Right lung (tissue), 5 donors: ENCODE results near the gene STPG2. TPM values are rescaled to one million over a fixed set of nuclear protein-coding genes. Genes with fewer than 3 reads are reported as not detected.
"Not testable (repeated sequence)": the region's sequence is repeated elsewhere in the genome, so short reads cannot be mapped to it uniquely, and the experiment has no call there.

Source experiments
- DNase-seq, 2 donors: peaks; one replicate each; pipeline ENCODE4 v3.0.0-alpha.2; 2013
- polyA plus RNA-seq, 5 donors: library from polyadenylated mRNA; unstranded; fragments of 120-200 nt; gene quantifications; one replicate each; pipeline versions ENCODE4 v1.2.1 to v1.2.3, GENCODE V29; 2013; ENCODE audit warnings: inconsistent platforms in 1 of 5, low replicate concordance in 1 of 5; ENCODE audit not compliant: insufficient read length in 5 of 5, insufficient read depth in 1 of 5

The STPG2 gene
- polyA plus RNA-seq, 5 donors: 0.14 to 0.39 (median 0.32) TPM

DNA sequence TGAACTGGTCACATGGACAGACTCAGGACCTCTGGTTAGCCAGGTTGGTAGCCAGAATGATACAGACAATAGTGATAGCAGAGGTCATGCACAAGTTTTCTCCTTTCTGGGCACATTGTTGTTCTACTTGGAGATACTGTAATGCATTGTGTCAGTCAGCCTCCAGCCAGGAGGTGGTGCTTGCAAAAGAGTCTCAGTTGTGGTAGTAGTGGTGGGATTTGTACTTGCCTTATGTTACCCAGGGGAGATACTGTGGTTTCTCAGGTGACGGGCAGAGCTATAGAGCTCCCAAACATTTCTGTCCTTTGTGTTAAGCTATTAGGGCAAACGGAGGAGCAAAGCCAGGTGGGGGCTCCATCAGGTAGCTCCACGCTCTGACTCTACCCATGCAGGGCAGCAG lies 190.5 kb downstream of the STPG2 start:
- no peak for DNase-seq

DNA sequence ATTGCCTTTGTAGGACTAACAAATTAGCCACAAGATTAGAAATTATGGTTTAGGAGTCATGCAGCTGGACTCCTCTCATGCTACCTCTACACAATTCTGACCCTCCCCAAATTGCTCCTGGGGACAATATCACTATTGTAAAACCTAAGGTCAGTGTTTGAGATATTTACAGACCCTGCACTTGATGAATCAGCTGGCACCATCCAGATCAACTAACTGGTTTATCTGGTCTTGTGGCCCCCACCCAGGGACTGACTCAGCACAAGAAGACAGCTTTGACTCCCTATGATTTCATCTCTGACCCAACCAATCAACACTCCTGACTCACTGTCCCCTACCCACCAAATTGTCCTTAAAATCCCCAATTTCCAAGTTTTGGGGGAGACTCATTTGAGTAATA lies 192.4 kb downstream of the STPG2 start:
- no peak for DNase-seq

DNA sequence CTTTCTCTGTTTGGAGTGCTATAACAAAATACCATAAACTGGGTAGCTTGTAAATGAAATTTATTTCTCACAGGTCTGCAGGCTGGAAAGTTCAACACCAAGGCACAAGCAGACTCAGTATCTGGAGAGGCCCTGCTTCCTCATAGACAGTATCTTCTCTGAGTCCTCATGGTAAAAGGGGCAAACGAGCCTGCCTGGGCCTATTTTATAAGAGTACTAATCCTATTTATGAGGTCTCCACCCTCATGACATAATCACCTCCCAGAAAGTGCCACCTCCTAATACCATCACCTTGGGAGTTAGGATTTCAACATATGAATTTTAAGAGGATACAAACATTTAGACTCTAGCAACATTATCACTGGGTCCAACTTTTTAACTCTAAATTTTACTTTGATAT lies 200.3 kb downstream of the STPG2 start:
- no peak for DNase-seq

DNA sequence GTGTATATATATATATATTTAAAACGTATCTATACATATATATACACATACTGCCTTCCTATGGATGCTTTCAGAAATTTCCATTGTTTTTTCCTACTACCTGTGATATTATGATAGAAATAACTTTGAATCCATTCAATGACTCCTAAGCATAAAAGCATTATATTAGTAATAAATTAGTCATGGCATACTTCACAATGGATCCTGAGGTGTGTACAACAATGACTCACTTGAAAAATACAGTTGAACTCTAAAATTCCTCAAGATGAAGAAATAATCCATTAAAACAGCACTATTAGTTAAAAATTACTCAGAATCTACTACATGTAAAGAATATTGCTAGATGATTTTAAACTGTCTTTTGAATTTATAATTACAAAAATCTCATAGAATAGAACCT lies 201.1 kb downstream of the STPG2 start:
- no peak for DNase-seq

DNA sequence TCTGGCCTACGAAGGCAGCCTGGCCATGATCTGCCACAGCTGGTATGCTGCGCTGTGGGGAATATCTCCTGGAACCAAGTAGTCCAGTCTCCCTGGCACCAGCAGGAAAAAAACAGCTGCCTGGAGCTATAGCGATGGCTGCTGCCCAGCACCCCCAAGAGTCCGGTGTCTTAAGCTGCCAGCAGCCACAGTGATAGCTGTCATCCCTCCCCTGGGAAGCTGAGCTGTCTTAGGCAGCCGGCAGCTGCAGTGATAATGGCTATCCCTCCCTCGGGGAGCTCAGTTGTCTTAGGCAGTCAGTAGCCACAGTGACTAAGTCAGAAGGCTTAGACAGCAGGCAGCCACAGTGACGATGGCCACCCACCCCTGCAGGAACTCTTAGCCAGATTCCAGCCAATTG lies 205.1 kb downstream of the STPG2 start:
- no peak for DNase-seq

DNA sequence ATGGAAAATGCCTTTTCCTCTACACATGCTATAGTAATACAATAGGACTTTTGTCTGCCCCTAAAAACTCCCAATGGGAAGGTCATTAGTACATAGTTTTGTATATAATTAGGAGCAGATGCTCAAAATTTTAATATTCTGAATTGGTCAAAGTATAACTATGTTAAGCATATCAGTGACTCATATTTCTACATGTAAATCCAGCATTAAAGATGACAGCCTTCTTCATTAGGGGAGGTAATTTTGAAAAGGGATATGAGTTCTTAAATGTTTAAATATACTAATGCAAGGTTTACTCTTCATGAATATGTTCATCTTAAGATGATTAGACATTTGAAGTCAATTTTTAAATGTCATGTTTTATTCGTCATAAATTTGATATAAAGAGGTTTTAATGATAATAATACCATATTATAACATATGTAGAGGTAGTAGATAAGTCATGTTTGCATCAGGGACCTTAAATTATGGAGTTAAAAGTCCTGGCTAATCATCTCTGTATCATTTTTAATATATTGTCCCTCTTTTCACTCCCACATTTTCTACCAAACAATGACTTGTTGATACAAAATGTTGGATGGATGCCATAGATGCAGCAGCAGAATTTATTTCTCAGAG lies 218.8 kb downstream of the STPG2 start:
- no peak for DNase-seq

DNA sequence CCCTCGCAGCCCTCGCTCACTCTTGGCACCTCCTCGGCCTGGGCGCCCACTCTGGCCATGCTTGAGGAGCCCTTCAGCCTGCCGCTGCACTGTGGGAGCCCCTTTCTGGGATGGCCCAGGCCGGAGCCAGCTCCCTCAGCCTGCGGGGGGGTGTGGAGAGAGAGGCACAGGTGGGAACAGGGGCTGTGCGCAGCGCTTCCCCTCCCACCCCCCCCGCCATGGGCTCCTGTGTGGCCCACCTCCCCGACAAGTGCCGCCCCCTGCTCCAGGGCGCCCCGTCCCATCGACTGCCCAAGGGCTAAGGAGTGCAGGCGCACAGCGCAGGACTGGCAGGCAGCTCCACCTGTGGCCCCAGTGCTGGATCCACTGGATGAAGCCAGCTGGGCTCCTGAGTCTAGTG lies 220.2 kb downstream of the STPG2 start:
- DNase-seq: no peak

DNA sequence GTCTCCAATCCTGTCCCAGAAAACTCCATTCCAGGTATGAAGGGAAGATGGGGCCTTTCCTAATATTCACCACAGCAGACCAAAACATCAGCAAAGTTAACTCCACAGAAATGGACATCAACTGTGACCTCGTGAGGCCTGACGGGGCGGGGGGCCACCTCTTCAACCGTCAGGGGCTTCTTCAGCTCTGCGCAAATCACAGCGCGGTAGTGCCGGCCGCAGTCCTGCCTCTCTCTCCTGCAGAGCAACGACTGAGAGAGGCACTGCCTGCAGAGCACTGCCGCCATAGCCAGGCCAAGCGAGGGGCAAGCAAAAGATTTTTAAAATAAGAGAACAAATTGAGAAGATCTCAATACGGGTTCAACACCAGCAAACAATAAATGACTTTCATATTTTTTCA lies 226.2 kb downstream of the STPG2 start:
- no peak for DNase-seq

DNA sequence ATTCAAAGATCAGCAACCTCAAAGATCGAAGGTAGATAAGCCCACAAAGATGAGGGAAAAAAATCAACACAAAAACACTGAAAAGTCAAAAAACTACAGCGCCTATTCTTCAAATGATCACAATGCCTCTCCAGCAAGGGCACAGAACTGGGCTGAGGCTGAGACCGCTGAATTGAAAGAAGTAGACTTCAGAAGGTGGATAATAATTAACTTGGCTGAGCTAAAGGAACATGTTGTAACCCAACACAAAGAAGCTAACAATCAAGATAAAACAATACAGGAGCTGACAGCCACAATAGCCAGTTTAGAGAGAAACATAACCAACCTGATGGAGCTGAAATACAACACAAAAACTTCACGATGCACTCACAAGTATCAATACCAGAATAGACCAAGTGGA lies 231.1 kb downstream of the STPG2 start:
- no peak for DNase-seq

DNA sequence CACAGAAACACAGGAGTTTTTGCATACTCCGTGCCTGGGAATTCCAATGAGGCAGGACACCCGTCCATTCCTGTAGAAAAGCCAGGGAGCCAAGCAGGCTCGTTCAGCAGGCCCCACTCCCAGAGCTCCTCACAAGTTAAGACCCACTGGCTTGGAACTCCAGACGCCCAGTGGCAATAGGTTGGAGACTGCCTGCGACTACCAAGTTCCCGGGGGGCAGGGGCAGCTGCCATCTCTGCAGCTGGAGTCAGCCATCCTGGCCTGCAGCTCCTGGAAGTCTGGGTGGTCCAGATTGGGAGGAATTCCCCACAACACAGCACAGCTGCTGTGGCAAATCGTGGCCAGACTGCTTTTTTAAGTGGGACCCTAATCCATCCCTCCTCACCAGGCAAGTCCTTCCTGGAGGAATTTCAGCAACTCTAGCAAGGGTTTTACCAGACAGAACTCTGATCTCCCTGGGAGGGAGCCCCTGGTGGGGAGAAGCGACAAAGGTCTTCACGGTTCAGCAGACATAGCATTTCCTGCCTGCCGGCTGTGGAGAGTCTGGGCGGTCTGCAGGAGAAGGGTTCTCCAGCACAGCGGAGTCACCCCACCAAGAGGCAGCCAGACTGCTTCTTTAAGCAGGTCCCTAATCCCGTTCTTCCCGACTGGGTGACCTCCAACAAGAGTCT lies 231.9 kb downstream of the STPG2 start:
- DNase-seq: no peak

DNA sequence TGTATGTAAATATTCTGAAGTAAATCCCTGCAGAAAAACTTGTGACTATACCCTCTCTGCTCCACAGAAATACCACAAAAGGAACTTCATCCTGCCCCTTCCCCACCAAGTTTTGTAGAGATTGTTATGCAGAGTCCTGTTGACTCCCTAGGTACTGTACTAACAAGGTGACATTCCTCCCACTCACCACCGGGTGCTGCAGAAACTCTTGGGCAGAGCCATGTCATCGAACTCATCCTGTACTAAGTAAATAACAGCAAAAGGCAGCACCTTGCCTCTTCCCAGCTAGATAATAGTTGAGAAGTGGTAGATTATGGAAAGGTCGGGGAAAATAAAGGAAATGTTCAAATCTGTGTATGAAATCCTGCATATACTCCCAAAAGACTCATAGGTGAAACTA lies 233.3 kb downstream of the STPG2 start:
- no peak for DNase-seq

DNA sequence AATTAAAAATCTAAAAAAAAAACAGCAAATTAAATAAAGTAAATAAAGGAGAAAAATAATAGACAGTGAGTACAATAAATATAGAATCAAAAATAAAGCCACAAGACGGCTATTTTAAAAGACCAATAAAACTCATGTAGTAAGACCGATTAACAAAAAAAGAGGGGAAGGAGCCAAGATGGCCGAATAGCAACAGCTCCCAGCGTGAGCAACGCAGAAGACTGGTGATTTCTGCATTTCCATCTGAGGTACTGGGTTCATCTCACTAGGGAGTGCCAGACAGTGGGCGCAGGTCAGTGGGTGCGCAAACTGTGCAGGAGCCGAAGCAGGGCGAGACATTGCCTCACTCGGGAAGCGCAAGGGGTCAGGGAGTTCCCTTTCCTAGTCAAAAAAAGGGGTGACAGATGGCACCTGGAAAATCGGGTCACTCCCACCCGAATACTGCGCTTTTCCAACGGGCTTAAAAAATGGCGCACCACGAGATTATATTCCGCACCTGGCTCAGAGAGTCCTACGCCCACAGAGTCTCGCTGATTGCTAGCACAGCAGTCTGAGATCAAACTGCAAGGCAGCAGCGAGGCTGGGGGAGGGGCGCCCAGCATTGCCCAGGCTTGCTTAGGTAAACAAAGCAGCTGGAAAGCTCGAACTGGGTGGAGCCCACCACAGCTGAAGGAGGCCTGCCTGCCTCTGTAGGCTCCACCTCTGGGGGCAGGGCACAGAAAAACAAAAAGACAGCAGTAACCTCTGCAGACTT lies 239.7 kb downstream of the STPG2 start:
- DNase-seq: not testable (repeated sequence)

DNA sequence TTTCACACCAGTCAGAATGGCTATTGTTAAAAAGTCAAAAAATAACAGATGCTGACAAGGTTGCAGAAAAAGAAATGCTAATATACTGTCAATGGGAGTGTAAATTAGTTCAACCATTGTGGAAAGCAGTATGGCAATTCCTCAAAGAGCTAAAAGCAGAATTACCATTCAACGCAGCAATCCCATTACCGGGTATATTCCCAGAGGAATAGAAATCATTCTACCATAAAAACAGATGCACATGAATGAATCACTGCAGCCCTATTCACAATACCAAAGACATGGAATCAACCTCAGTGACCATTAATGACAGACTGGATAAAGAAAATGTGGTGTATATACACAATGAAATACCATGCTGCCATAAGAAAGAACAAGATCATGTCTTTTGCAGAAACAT lies 243.0 kb downstream of the STPG2 start:
- no peak for DNase-seq

DNA sequence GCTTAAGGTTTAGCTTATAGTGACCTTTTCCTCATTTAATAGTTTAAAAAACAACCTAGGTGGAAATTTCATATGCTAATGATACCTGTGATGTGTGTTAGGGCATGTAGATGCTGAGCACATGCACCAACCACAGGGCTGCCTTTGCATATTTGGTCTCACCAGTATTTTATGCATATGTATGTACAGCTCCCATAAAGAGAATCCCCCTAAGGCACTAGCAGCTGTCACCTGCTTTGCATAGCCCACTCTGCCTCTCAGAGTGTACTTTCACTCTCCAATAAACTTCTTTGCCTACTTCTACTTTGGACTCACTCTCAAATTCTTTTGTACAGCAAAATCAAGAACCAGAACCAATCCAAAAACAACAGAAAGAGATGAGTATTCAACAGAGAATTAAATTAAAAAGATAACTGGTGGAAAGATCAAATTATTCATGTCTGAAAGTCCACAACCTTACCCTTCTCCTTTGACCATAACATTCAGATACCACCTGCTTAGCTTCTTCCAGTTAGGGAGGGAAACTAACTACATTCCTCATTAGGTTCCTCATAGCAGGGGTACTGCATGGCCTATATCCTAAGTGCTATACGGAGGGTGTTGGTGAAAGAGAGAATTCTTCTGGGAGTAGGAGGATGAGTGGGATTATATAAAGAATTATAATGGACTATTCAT lies 250.5 kb downstream of the STPG2 start:
- DNase-seq: no peak

DNA sequence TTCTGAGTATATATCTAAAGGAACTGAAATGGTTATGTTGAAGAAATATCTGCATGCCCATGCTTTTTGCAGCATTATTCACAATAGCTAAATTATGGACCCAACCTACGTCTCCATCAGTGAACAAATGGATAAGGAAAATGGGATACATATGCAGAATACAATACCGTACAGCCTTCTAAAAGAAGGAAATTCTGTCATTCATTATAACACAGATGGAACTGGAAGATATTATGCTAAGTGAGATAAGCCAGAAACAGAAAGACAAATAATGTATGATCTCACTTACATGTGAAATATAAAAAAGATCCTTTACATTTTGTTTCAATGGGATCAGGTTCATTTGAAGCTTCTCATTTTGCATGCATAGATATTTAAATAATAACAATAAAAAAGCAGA lies 263.3 kb downstream of the STPG2 start:
- DNase-seq: no peak

DNA sequence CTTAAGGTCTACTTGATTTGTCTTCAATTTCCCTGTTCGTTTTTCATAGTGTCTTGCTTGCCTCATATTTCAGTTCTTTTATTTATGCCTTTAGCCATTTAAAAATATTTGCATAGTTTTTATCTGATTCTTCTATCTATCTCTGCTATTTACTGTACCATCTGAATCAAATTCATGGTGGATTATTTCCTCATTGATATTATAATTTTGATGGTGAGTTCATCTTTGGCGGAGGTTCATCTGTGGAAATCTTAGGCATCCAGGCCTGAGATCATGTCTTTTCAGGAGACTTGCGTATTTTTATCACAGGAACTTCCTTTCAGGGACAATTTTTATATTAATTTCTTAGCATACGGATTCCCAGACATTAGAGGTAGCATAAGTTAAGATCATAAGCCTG lies 275.2 kb downstream of the STPG2 start:
- DNase-seq: no peak

DNA sequence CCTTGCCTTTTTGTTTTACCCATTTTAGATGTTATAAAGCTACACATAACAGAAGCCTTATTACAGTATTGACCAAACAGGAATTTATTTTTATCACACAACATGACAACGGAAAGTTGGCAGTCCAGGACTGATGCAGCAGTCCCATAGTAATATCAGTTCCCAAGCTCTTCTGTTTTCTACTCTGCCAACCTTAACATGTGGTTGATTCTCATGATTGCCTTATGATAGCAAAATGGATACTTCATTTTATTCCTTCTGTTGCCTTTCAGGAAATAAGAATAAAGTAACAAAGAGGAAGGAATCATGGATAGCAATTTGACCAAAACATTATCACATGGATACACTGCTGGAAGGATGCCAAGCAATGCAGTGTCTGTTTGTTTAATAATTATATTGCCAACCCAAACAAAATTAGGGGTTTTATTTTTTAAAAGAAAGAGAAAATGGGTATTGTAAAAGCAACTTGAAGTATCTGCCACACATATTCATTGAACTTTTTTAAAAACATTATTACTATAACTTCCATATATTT lies 275.7 kb downstream of the STPG2 start:
- DNase-seq: no peak

DNA sequence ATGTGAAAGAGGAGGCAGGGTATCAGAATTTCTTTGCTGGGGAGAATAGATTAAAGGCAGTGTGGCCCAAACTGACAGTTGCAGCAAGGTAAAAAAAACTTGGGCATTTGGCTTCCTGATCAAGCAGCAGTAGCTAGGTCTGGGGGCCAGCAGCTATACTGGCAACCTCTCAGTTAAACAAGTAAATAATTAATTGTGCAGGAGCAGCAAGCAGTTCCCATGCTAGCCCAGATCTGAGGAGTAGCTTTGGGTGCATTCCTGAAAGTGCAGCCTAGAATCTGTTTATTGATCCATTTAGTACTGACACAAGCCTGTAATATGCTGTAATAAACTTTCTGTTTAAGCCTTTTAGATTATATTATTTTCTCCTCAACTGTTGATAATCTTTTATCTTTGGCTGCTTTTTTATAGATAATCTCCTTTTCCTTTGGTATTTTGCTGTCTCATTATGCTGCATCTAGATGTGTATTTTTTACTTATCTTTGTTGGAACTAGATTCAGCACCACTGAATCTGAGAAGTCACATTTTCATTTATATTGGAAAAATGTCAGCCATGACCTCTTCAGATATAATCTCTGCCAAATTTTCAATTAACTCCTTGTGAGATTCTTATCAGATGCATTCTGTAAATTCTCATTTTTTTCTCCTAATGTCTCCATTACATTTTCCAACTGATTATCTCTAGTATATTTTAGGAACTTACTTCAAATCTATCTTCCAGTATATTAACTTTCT lies 276.3 kb downstream of the STPG2 start:
- DNase-seq: no peak

DNA sequence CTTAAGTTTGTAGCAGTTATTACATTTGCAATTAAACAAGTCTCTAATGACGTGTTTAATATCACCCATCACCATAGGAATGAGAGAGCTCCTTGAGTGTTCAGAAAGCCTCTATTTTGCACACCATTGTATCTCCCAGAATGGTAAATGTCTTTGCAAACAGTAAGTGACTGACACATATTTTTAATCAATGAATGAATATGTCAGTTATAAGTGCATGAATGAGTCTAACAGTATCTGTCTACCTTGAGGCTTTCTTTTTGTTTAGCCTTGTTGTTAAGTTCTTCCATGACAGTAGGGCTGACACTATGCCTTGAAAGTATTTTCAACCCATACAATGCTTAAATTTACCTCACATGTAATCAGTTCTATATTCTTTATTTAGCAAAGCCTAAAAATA lies 292.2 kb downstream of the STPG2 start:
- DNase-seq: no peak

DNA sequence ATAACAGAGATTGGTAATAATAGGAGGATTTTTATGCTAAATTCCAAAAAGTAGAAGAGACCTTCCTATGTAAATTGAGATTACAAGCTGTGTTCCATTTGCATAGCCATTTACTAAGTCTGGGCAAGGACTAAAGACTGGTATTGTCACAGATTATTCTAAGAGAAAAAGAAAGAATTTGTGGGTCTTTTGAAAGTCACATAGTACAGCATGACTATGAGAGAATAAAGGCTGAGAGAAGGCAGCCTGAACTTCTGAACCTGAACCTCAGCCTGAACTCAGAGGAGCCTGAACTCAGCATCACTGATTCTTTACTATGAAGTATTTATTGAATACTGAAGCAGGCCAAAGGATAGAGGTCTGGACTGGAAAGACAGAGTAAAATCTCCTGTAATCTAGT lies 297.5 kb downstream of the STPG2 start:
- DNase-seq: no peak

DNA sequence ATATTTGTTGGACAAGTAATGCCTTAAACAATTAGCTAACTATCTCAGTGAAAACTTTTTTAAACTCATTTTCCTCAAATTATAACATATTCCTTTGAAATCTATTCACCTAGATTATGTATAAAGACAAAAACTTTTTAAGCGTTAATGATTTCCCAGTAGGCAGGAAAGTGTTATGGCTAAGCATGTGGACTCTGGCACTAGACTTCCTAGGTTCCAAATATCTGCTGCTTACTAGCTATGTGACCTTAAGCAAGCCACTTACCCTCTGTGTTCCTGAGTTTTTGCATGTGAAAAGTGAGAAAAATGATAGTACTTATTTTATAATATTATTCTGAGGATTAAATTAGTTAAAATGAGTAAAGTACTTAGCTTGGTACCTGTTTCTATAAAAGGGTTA lies 301.8 kb downstream of the STPG2 start:
- no peak for DNase-seq

DNA sequence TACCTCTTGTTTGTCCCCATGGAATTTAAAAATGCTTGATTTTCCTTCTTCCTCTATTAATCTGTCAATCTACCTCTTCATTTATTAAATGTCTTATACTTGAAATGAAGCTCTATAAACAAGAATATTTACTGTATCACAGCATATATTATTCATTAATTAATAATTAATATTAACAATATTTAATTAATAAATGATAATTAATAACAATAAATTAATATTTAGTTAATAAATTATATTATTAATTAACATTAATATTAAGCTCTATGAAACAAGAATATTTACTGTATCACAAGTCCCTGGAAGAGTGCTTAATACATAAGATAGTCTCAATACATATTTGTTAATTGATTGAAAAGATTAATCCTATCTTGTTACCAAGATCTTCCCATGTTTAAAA lies 306.6 kb downstream of the STPG2 start:
- DNase-seq: no peak
